ENCODE measurements around the gene CD46.

- TF ChIP-seq CTCF (conservative IDR thresholded peaks at IDR 0.05; ENCODE audit: low read depth, low read length) (no peak), EZH2 (IDR thresholded peaks at IDR 0.05; ENCODE audit: borderline replicate concordance, low read depth, low read length, poor library complexity, severe bottlenecking) (no peak)
Observed at GRCh38 chr1:207794861-207795260, 43.0 kb downstream of the CD46 start.
